WTC11 (cell line): ENCODE measurements around the gene PPP1R10. TPM values are rescaled to one million over a fixed set of nuclear protein-coding genes. Genes with fewer than 3 reads are reported as not detected.

Source experiments
- ATAC-seq: fragments of 200-7000 bp; cut with Tn5 transposase; 2 replicates; pipeline ENCODE4 v1.10.0; 2021; ENCODE audit warnings: mild to moderate bottlenecking, moderate library complexity
- CTCF ChIA-PET: fragments of 300-600 bp; sonication (Branson Sonifier 250); formaldehyde crosslinking; loops from one replicate; lab custom pipeline; 2021; ENCODE audit warnings: antibody characterized with exemption; lab: Charles Lee
- POLR2A ChIA-PET: fragments of 350-600 bp; sonication (Branson Sonifier 250); formaldehyde crosslinking; loops from one replicate; lab custom pipeline; 2021; ENCODE audit warnings: antibody characterized with exemption; lab: Charles Lee
- DNase-seq: peaks from one replicate; pipeline ENCODE4 v3.0.0; 2021; ENCODE audit warnings: low spot score
- H3K27ac Mint-ChIP-seq: 2 replicates; pipeline ENCODE4 v1.8.0; 2021; ENCODE audit warnings: mixed read lengths
- H3K27me3 Mint-ChIP-seq: 2 replicates; pipeline ENCODE4 v1.8.0; 2021; ENCODE audit warnings: low read depth, mild to moderate bottlenecking, moderate library complexity, mixed read lengths
- H3K36me3 Mint-ChIP-seq: 2 replicates; pipeline ENCODE4 v1.8.0; 2021; ENCODE audit warnings: mixed read lengths
- H3K4me1 Mint-ChIP-seq: 2 replicates; pipeline ENCODE4 v1.8.0; 2022; ENCODE audit warnings: mixed read lengths
- H3K4me3 Mint-ChIP-seq: 2 replicates; pipeline ENCODE4 v1.8.0; 2021; ENCODE audit warnings: mild to moderate bottlenecking, moderate library complexity, mixed read lengths
- H3K9me3 Mint-ChIP-seq: 2 replicates; pipeline ENCODE4 v1.8.0; 2021; ENCODE audit warnings: mixed read lengths
- AR ChIP-seq: fragments of 250-450 bp; sonication (Bioruptor Pico); IDR thresholded peaks from 2 replicates; pipeline ENCODE4 v1.9.0; 2021; ENCODE audit warnings: mild to moderate bottlenecking
- ATF1 ChIP-seq: sonication (generic); formaldehyde crosslinking; IDR thresholded peaks from 2 replicates; pipeline ENCODE4 v1.8.1; 2023; ENCODE audit warnings: mild to moderate bottlenecking, moderate library complexity, missing genetic modification reagents
- CREB1 ChIP-seq: sonication (generic); formaldehyde crosslinking; IDR thresholded peaks from 2 replicates; pipeline ENCODE4 v1.8.0; 2023; ENCODE audit warnings: mild to moderate bottlenecking, missing genetic modification reagents
- EMX1 ChIP-seq: fragments of 250-450 bp; sonication (Bioruptor Pico); IDR thresholded peaks from 2 replicates; pipeline ENCODE4 v1.8.0; 2021; ENCODE audit warnings: mild to moderate bottlenecking
- GRHL2 ChIP-seq: fragments of 250-450 bp; sonication (Bioruptor Pico); IDR thresholded peaks from 2 replicates; pipeline ENCODE4 v1.8.0; 2022; ENCODE audit warnings: mild to moderate bottlenecking, moderate library complexity; ENCODE audit not compliant: insufficient replicate concordance, severe bottlenecking
- HMGXB4 ChIP-seq: sonication (generic); formaldehyde crosslinking; IDR thresholded peaks from 2 replicates; pipeline ENCODE4 v1.8.1; 2023; ENCODE audit warnings: mild to moderate bottlenecking, moderate library complexity, missing genetic modification reagents
- IRF2 ChIP-seq: sonication (generic); formaldehyde crosslinking; IDR thresholded peaks from 2 replicates; pipeline ENCODE4 v1.8.0; 2022; ENCODE audit warnings: low read depth, missing genetic modification reagents, borderline replicate concordance
- JUN ChIP-seq: sonication (generic); formaldehyde crosslinking; IDR thresholded peaks from 2 replicates; pipeline ENCODE4 v1.8.0; 2023; ENCODE audit warnings: mild to moderate bottlenecking, missing genetic modification reagents
- MXD4 ChIP-seq: fragments of 250-450 bp; sonication (Bioruptor Pico); IDR thresholded peaks from 2 replicates; pipeline ENCODE4 v1.8.0; 2021; ENCODE audit warnings: mild to moderate bottlenecking, moderate library complexity, borderline replicate concordance
- NFE2L1 ChIP-seq: sonication (generic); formaldehyde crosslinking; IDR thresholded peaks from 2 replicates; pipeline ENCODE4 v1.8.1; 2023; ENCODE audit warnings: missing genetic modification reagents
- NFYB ChIP-seq: sonication (generic); formaldehyde crosslinking; conservative IDR thresholded peaks from 2 replicates; pipeline ENCODE4 v1.8.0; 2022; ENCODE audit warnings: low read depth, missing genetic modification reagents
- NR2C2 ChIP-seq: sonication (generic); formaldehyde crosslinking; IDR thresholded peaks from 2 replicates; pipeline ENCODE4 v1.8.0; 2022; ENCODE audit warnings: mild to moderate bottlenecking, missing genetic modification reagents
- NR3C1 ChIP-seq: sonication (generic); formaldehyde crosslinking; conservative IDR thresholded peaks from 2 replicates; pipeline ENCODE4 v1.8.1; 2023; ENCODE audit warnings: low read depth, mild to moderate bottlenecking, missing genetic modification reagents
- OVOL2 ChIP-seq: fragments of 250-450 bp; sonication (Bioruptor Pico); IDR thresholded peaks from 2 replicates; pipeline ENCODE4 v1.9.0; 2021; ENCODE audit warnings: mild to moderate bottlenecking, borderline replicate concordance
- PREB ChIP-seq: sonication (generic); formaldehyde crosslinking; IDR thresholded peaks from 2 replicates; pipeline ENCODE4 v1.8.1; 2022; ENCODE audit warnings: mild to moderate bottlenecking, missing genetic modification reagents, moderate library complexity, borderline replicate concordance
- USF2 ChIP-seq: sonication (generic); formaldehyde crosslinking; IDR thresholded peaks from 2 replicates; pipeline ENCODE4 v1.8.1; 2023; ENCODE audit warnings: mild to moderate bottlenecking, missing genetic modification reagents, moderate library complexity
- ZNF121 ChIP-seq: sonication (generic); formaldehyde crosslinking; IDR thresholded peaks from 2 replicates; pipeline ENCODE4 v1.8.0; 2023; ENCODE audit warnings: missing genetic modification reagents
- ZNF138 ChIP-seq: sonication (generic); formaldehyde crosslinking; conservative IDR thresholded peaks from 2 replicates; pipeline ENCODE4 v1.8.1; 2022; ENCODE audit warnings: mild to moderate bottlenecking, moderate library complexity, missing genetic modification reagents
- ZNF396 ChIP-seq: fragments of 250-450 bp; sonication (Bioruptor Pico); IDR thresholded peaks from 2 replicates; pipeline ENCODE4 v1.8.0; 2021; ENCODE audit warnings: mild to moderate bottlenecking, moderate library complexity, borderline replicate concordance
- total RNA-seq: library from RNA; stranded (reverse); gene quantifications from 3 replicates; pipeline ENCODE4 v1.2.3, GENCODE V29; 2021
- TF ChIP-seq, protein P1 (sequence below): fragments of 250-450 bp; sonication (Bioruptor Pico); IDR thresholded peaks from 2 replicates; pipeline ENCODE4 v1.9.0; 2021; ENCODE audit warnings: mild to moderate bottlenecking
- TF ChIP-seq, protein P2 (sequence below): fragments of 250-450 bp; sonication (Bioruptor Pico); IDR thresholded peaks from 2 replicates; pipeline ENCODE4 v1.8.0; 2021; ENCODE audit warnings: mild to moderate bottlenecking
- TF ChIP-seq, protein P3 (sequence below): sonication (generic); formaldehyde crosslinking; IDR thresholded peaks from 2 replicates; pipeline ENCODE4 v1.8.0; 2022; ENCODE audit warnings: mild to moderate bottlenecking, missing genetic modification reagents
- TF ChIP-seq, protein P4 (sequence below): fragments of 250-450 bp; sonication (Bioruptor Pico); IDR thresholded peaks from 2 replicates; pipeline ENCODE4 v1.9.0; 2021; ENCODE audit warnings: mild to moderate bottlenecking, borderline replicate concordance

PPP1R10 gene
- total RNA-seq, 1 experiment from 2014 or later = 83.1 TPM

DNA sequence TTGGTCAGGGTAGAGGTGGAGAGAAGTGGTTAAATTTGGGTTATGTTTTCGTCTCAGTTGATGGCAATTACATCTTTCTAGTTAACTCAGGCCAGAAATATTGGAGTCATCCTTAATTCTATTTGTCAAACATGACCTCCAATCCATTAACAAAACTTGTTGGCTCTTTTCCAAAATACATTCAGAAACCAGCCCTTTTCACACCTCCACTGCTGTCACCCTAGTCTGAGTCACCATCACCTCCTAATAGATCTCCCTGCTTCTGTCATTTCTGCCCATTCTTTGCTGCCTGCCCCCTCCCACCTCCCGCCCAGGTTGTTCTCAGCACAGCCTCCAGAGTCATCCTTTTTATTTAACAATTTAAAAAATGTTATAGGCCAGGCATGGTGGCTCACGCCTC is 48.8 kb downstream of the PPP1R10 start (continued):
- TF ChIP-seq, protein P1, sequence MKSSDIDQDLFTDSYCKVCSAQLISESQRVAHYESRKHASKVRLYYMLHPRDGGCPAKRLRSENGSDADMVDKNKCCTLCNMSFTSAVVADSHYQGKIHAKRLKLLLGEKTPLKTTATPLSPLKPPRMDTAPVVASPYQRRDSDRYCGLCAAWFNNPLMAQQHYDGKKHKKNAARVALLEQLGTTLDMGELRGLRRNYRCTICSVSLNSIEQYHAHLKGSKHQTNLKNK (CRISPR knock-in tag) = no peak
- no peak for TF ChIP-seq EMX1 (CRISPR knock-in tag)
- TF ChIP-seq CREB1 (CRISPR knock-in tag) = no peak
- TF ChIP-seq ATF1 (CRISPR knock-in tag) = no peak
- no peak for TF ChIP-seq OVOL2 (CRISPR knock-in tag)
- TF ChIP-seq NR3C1 (CRISPR knock-in tag) = no peak
- TF ChIP-seq PREB = no peak
- no peak for TF ChIP-seq ZNF396 (CRISPR knock-in tag)
- TF ChIP-seq, protein P2, sequence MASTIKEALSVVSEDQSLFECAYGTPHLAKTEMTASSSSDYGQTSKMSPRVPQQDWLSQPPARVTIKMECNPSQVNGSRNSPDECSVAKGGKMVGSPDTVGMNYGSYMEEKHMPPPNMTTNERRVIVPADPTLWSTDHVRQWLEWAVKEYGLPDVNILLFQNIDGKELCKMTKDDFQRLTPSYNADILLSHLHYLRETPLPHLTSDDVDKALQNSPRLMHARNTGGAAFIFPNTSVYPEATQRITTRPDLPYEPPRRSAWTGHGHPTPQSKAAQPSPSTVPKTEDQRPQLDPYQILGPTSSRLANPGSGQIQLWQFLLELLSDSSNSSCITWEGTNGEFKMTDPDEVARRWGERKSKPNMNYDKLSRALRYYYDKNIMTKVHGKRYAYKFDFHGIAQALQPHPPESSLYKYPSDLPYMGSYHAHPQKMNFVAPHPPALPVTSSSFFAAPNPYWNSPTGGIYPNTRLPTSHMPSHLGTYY (CRISPR knock-in tag) = no peak

- DNase-seq = no peak
- TF ChIP-seq OVOL2 (CRISPR knock-in tag) (no peak), GRHL2 (CRISPR knock-in tag) (no peak), ATF1 (CRISPR knock-in tag) (no peak), MXD4 (CRISPR knock-in tag) (no peak), JUN (CRISPR knock-in tag) (no peak), NR2C2 (CRISPR knock-in tag) (no peak), IRF2 (no peak), NFE2L1 (CRISPR knock-in tag) (no peak), AR (no peak), ZNF121 (CRISPR knock-in tag) (no peak), ZNF138 (CRISPR knock-in tag) (no peak), HMGXB4 (CRISPR knock-in tag) (no peak), USF2 (CRISPR knock-in tag) (no peak), NFYB (no peak)
- TF ChIP-seq, protein P3, sequence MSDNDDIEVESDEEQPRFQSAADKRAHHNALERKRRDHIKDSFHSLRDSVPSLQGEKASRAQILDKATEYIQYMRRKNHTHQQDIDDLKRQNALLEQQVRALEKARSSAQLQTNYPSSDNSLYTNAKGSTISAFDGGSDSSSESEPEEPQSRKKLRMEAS = no peak
- TF ChIP-seq, protein P4, sequence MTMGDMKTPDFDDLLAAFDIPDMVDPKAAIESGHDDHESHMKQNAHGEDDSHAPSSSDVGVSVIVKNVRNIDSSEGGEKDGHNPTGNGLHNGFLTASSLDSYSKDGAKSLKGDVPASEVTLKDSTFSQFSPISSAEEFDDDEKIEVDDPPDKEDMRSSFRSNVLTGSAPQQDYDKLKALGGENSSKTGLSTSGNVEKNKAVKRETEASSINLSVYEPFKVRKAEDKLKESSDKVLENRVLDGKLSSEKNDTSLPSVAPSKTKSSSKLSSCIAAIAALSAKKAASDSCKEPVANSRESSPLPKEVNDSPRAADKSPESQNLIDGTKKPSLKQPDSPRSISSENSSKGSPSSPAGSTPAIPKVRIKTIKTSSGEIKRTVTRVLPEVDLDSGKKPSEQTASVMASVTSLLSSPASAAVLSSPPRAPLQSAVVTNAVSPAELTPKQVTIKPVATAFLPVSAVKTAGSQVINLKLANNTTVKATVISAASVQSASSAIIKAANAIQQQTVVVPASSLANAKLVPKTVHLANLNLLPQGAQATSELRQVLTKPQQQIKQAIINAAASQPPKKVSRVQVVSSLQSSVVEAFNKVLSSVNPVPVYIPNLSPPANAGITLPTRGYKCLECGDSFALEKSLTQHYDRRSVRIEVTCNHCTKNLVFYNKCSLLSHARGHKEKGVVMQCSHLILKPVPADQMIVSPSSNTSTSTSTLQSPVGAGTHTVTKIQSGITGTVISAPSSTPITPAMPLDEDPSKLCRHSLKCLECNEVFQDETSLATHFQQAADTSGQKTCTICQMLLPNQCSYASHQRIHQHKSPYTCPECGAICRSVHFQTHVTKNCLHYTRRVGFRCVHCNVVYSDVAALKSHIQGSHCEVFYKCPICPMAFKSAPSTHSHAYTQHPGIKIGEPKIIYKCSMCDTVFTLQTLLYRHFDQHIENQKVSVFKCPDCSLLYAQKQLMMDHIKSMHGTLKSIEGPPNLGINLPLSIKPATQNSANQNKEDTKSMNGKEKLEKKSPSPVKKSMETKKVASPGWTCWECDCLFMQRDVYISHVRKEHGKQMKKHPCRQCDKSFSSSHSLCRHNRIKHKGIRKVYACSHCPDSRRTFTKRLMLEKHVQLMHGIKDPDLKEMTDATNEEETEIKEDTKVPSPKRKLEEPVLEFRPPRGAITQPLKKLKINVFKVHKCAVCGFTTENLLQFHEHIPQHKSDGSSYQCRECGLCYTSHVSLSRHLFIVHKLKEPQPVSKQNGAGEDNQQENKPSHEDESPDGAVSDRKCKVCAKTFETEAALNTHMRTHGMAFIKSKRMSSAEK (CRISPR knock-in tag) = no peak
- TF ChIP-seq, all 79 proteins: peak for 0
- ChIA-PET CTCF (interaction anchor here (1.2 to 2.7 kb wide), 3 partner anchors 20 to 112 kb away, joined by 5 to 7 read pairs (median 6); no protein-coding TSS in a partner anchor), POLR2A (interaction anchor here (1.1 kb wide), 1 partner anchor 9 kb away, joined by 9 read pairs; the partner anchor contains the start of gene GNL1)
- peaks cover 16% of the 10 kb centered on the region for H3K36me3 Mint-ChIP-seq
- H3K4me3 Mint-ChIP-seq = no peak overlapping the region
- H3K27ac Mint-ChIP-seq = no peak overlapping the region
- peaks cover 7% of the 10 kb centered on the region for H3K27me3 Mint-ChIP-seq
- H3K9me3 Mint-ChIP-seq = no peaks in the 10 kb centered on the region
- H3K4me1 Mint-ChIP-seq = peaks cover 8% of the 10 kb centered on the region
- ATAC-seq = no peak
These were observed 51.3 kb downstream of the PPP1R10 start for GRCh38 chr6:30565772-30566171.
